Measurements from ENCODE around the gene RECQL5.
"Not testable (repeated sequence)": the region's sequence is repeated elsewhere in the genome, so short reads cannot be mapped to it uniquely, and the experiment has no call there.

The RECQL5 gene

GRCh38 chr17:75612906-75613626 is 53.9 kb downstream of the RECQL5 start:
- no peak for FAIRE-seq

- no peak for FAIRE-seq
Measured at GRCh38 chr17:75611851-75612429, 55.0 kb downstream of the RECQL5 start.

GRCh38 chr17:75610103-75610984 is 56.6 kb downstream of the RECQL5 start:
- no peak for FAIRE-seq

- no peak for FAIRE-seq
Measured at GRCh38 chr17:75607086-75607485, 59.9 kb downstream of the RECQL5 start.

GRCh38 chr17:75605790-75606189 is 61.2 kb downstream of the RECQL5 start:
- FAIRE-seq: no peak

- no peak for FAIRE-seq
Measured at GRCh38 chr17:75604034-75604695, 62.8 kb downstream of the RECQL5 start.

- FAIRE-seq: no peak
Measured at GRCh38 chr17:75603123-75603522, 63.8 kb downstream of the RECQL5 start.

GRCh38 chr17:75602644-75603043 is 64.3 kb downstream of the RECQL5 start:
- FAIRE-seq: no peak

GRCh38 chr17:75601057-75601987 is 65.6 kb downstream of the RECQL5 start:
- peak; percentile 36 for FAIRE-seq

GRCh38 chr17:75596320-75597087 is 70.5 kb downstream of the RECQL5 start:
- no peak for FAIRE-seq

GRCh38 chr17:75595920-75596313 is 71.0 kb downstream of the RECQL5 start:
- FAIRE-seq: no peak

GRCh38 chr17:75595284-75595919 is 71.6 kb downstream of the RECQL5 start:
- FAIRE-seq: no peak

GRCh38 chr17:75594499-75595283 is 72.3 kb downstream of the RECQL5 start:
- no peak for FAIRE-seq

GRCh38 chr17:75593430-75593829 is 73.5 kb downstream of the RECQL5 start:
- not testable (repeated sequence) for FAIRE-seq

- FAIRE-seq: no peak
Measured at GRCh38 chr17:75592348-75593020, 74.5 kb downstream of the RECQL5 start.

- no peak for FAIRE-seq
Measured at GRCh38 chr17:75591722-75592302, 75.1 kb downstream of the RECQL5 start.

GRCh38 chr17:75590849-75591721 is 75.9 kb downstream of the RECQL5 start:
- FAIRE-seq: no peak

- no peak for FAIRE-seq
Measured at GRCh38 chr17:75590314-75590761, 76.6 kb downstream of the RECQL5 start.
